Neuronal stem cell (in vitro differentiated cells): ENCODE data around the gene MRAP2.
A peak's percentile ranks its signal among the peaks of the same experiment; 100 is the strongest.
"Not testable (repeated sequence)": the region's sequence is repeated elsewhere in the genome, so short reads cannot be mapped to it uniquely, and the experiment has no call there.

Experiments
- DNase-seq: peaks from one replicate; pipeline ENCODE4 v3.0.0-alpha.2; 2013; ENCODE audit warnings: low spot score
- H2AFZ ChIP-seq: one replicate; pipeline ENCODE4 v1.6.1; 2013; ENCODE audit warnings: mild to moderate bottlenecking, low read length, inconsistent platforms
- H2AK5ac ChIP-seq: 2 replicates; pipeline ENCODE4 v1.6.1; 2013; ENCODE audit warnings: low read depth, mild to moderate bottlenecking, inconsistent platforms, low read length, moderate library complexity, mixed read lengths
- H2BK120ac ChIP-seq: 2 replicates; pipeline ENCODE4 v1.6.1; 2013; ENCODE audit warnings: low read depth, mild to moderate bottlenecking, inconsistent platforms, low read length, moderate library complexity, mixed read lengths
- H2BK12ac ChIP-seq: one replicate; pipeline ENCODE4 v1.6.1; 2013; ENCODE audit warnings: low read length, inconsistent platforms
- H2BK15ac ChIP-seq: 2 replicates; pipeline ENCODE4 v1.6.1; 2013; ENCODE audit warnings: mild to moderate bottlenecking, low read length, inconsistent platforms, mixed read lengths
- H2BK5ac ChIP-seq: one replicate; pipeline ENCODE4 v1.6.1; 2013; ENCODE audit warnings: inconsistent platforms, mild to moderate bottlenecking, low read length, moderate library complexity
- H3K14ac ChIP-seq: one replicate; pipeline ENCODE4 v1.6.1; 2013; ENCODE audit warnings: low read length, inconsistent platforms
- H3K18ac ChIP-seq: 2 replicates; pipeline ENCODE4 v1.6.1; 2013; ENCODE audit warnings: low read length, inconsistent platforms
- H3K23ac ChIP-seq: 2 replicates; pipeline ENCODE4 v1.6.1; 2013; ENCODE audit warnings: low read depth, mild to moderate bottlenecking, mixed read lengths, low read length, inconsistent platforms; ENCODE audit not compliant: poor library complexity
- H3K27ac ChIP-seq: replicated peaks from 3 replicates; pipeline ENCODE4 v1.5.1; 2013; ENCODE audit warnings: low read length, inconsistent platforms
- H3K27me3 ChIP-seq, 3 experiments: 2 replicates each; pipeline ENCODE4 v1.6.1; 2013; ENCODE audit warnings: low read length in 3 of 3, mild to moderate bottlenecking in 2 of 3, inconsistent platforms in 1 of 3, low read depth in 1 of 3, mixed read lengths in 1 of 3, moderate library complexity in 1 of 3; ENCODE audit not compliant: control insufficient read depth in 3 of 3, insufficient read depth in 3 of 3
- H3K36me3 ChIP-seq, 2 donors: replicated peaks in 1 of 2; 2 replicates each; pipeline ENCODE4 v1.6.1; 2013; ENCODE audit warnings: low read length in 2 of 2; ENCODE audit not compliant: control insufficient read depth in 2 of 2, insufficient read depth in 2 of 2
- H3K4ac ChIP-seq: 2 replicates; pipeline ENCODE4 v1.6.1; 2013; ENCODE audit warnings: inconsistent platforms, mild to moderate bottlenecking, low read length, moderate library complexity
- H3K4me1 ChIP-seq, 2 donors: 1 replicate in 1 of 2; 2 replicates in 1 of 2; pipeline ENCODE4 v1.6.1; 2013; ENCODE audit warnings: low read length in 2 of 2, low read depth in 1 of 2; ENCODE audit not compliant: control insufficient read depth in 2 of 2, insufficient read depth in 1 of 2
- H3K4me2 ChIP-seq: one replicate; pipeline ENCODE4 v1.6.1; 2013; ENCODE audit warnings: mild to moderate bottlenecking, low read length, inconsistent platforms; ENCODE audit not compliant: insufficient read depth, poor library complexity, severe bottlenecking
- H3K4me3 ChIP-seq, 2 donors: 2 replicates each; pipeline ENCODE4 v1.5.1; 2013; ENCODE audit warnings: low read length in 2 of 2, mild to moderate bottlenecking in 2 of 2, inconsistent platforms in 1 of 2, moderate library complexity in 1 of 2
- H3K79me1 ChIP-seq: one replicate; pipeline ENCODE4 v1.6.1; 2013; ENCODE audit warnings: low read depth, mild to moderate bottlenecking, inconsistent platforms, low read length, moderate library complexity
- H3K9ac ChIP-seq: one replicate; pipeline ENCODE4 v1.6.1; 2013; ENCODE audit warnings: mild to moderate bottlenecking, low read depth, low read length, inconsistent platforms; ENCODE audit not compliant: poor library complexity
- H3K9me3 ChIP-seq, 2 donors: replicated peaks in 1 of 2; 2 replicates each; pipeline versions ENCODE3 to v1.6.1; 2013; ENCODE audit warnings: low read length in 2 of 2, mild to moderate bottlenecking in 2 of 2, inconsistent platforms in 1 of 2, low read depth in 1 of 2, mixed read lengths in 1 of 2, moderate library complexity in 1 of 2; ENCODE audit not compliant: control insufficient read depth in 2 of 2, insufficient read depth in 1 of 2
- H4K8ac ChIP-seq: one replicate; pipeline ENCODE4 v1.6.1; 2013; ENCODE audit warnings: low read depth, mild to moderate bottlenecking, inconsistent platforms, low read length, moderate library complexity
- H4K91ac ChIP-seq: one replicate; pipeline ENCODE4 v1.6.1; 2013; ENCODE audit warnings: low read length, low read depth, mild to moderate bottlenecking, inconsistent platforms; ENCODE audit not compliant: poor library complexity
- WGBS, 2 donors: extraction: QIAGEN DNeasy Blood & Tissue Kit; methylation state at CpG; one replicate each; pipeline ENCODE4 v1.1.7; 2013; ENCODE audit warnings: missing lambda C conversion rate in 2 of 2, mixed read lengths in 1 of 2; ENCODE audit not compliant: insufficient read length in 2 of 2, insufficient replicate concordance in 1 of 2; ENCODE audit errors: extremely low coverage in 2 of 2; 5-methylcytosine and 5-hydroxymethylcytosine counted together

Gene MRAP2

DNA sequence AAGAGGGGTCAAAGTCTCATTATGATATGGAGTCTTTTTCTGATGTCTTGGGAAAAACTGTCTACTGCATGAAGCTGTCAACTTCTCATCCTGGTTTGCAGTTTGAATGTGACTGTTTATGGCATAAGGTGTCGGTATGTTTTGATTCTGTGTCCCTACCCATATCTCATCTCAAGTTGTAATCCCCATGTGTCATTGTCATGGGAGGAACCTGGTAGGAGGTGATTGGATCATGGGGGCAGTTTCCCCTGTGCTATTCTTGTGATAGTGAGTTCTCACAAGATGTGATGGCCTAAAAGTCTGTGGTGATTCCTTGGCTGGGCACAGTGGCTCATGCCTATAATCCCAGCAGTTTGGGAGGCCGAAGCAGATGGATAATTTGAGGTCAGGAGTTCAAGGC, 47.6 kb downstream of the MRAP2 start:
- no peak overlapping the region for H3K14ac ChIP-seq
- H3K4me2 ChIP-seq = no peak overlapping the region
- H2BK5ac ChIP-seq = no peak overlapping the region
- H4K91ac ChIP-seq = no peak overlapping the region
- no peaks in the 10 kb centered on the region for H3K36me3 ChIP-seq
- H2AK5ac ChIP-seq = peak overlapping the region; percentile 37
- peaks cover 5 to 8% of the 10 kb centered on the region in 2 donors for H3K4me1 ChIP-seq
- no peak overlapping the region for H2BK12ac ChIP-seq
- no peak overlapping the region for H2AFZ ChIP-seq
- H3K18ac ChIP-seq = no peak overlapping the region
- DNase-seq = no peak
- H2BK120ac ChIP-seq = no peak overlapping the region
- no peaks in the 10 kb centered on the region for H3K79me1 ChIP-seq
- peak overlapping the region in 1 of 2 donors; percentile 16 for H3K4me3 ChIP-seq
- no peak overlapping the region for H3K23ac ChIP-seq
- H4K8ac ChIP-seq = no peak overlapping the region
- H2BK15ac ChIP-seq = peak overlapping the region; percentile 1
- H3K4ac ChIP-seq = no peak overlapping the region
- H3K27ac ChIP-seq = no peak overlapping the region
- peaks cover 0 to 7% of the 10 kb centered on the region in 2 donors for H3K9me3 ChIP-seq
- WGBS, 2 donors = no CpG with 5 or more reads among the region's 2 CpGs
- H3K9ac ChIP-seq = no peak overlapping the region
- no peaks in the 10 kb centered on the region for H3K27me3 ChIP-seq

DNA sequence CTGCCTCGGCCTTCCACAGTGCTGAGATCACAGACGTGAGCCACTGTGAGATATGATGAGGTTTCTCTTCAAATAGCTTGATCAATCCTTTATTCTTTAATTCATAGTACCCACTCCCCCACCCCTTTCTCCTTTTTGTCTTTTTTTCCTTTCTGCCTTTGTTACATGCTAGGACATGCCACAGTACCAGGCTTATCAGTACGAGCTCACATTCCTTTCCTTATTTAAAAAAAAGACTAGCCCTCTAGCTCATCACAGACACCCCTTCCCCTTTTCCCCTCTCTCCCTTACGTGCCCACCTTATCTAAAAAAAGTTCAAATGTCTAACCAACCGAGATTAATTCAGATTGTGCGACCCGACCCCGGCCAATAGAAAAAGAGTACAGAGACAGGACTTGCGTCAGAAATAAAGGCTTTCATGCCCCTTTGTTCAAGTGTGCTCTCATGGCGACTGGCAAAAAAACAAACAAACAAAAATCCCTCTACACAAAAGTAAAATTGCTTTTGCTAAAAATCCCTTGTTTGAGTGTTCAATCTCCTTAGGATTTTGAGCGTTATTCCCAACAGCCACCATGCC, 49.2 kb downstream of the MRAP2 start:
- no peak overlapping the region for H2BK15ac ChIP-seq
- DNase-seq = peak; percentile 69
- H4K91ac ChIP-seq = no peak overlapping the region
- H2AK5ac ChIP-seq = no peak overlapping the region
- WGBS, 2 donors = no CpG with 5 or more reads among the region's 11 CpGs
- no peak overlapping the region for H3K23ac ChIP-seq
- H3K9me3 ChIP-seq = peaks cover 0 to 7% of the 10 kb centered on the region in 2 donors
- peak overlapping the region; percentile 82 for H2AFZ ChIP-seq
- H3K9ac ChIP-seq = no peak overlapping the region
- H2BK120ac ChIP-seq = no peak overlapping the region
- H3K4me2 ChIP-seq = no peak overlapping the region
- no peaks in the 10 kb centered on the region for H3K27me3 ChIP-seq
- H4K8ac ChIP-seq = no peak overlapping the region
- no peak overlapping the region for H2BK5ac ChIP-seq
- no peaks in the 10 kb centered on the region for H3K79me1 ChIP-seq
- H3K36me3 ChIP-seq = no peaks in the 10 kb centered on the region
- peak overlapping the region; percentile 71 for H3K27ac ChIP-seq
- no peak overlapping the region for H3K4me3 ChIP-seq
- no peak overlapping the region for H3K4ac ChIP-seq
- H3K14ac ChIP-seq = no peak overlapping the region
- H2BK12ac ChIP-seq = no peak overlapping the region
- H3K18ac ChIP-seq = peak overlapping the region; percentile 60
- H3K4me1 ChIP-seq = peaks cover 5 to 8% of the 10 kb centered on the region in 2 donors

- H2AFZ ChIP-seq, H4K91ac ChIP-seq, H2AK5ac ChIP-seq, H2BK120ac ChIP-seq, H3K4me1 ChIP-seq, H3K4me2 ChIP-seq, H3K9ac ChIP-seq, H3K27me3 ChIP-seq, H3K36me3 ChIP-seq, H4K8ac ChIP-seq, H3K79me1 ChIP-seq, H3K9me3 ChIP-seq, H3K27ac ChIP-seq, H2BK5ac ChIP-seq, H3K23ac ChIP-seq, H3K4me3 ChIP-seq, H3K14ac ChIP-seq, H2BK12ac ChIP-seq, H2BK15ac ChIP-seq, DNase-seq, H3K4ac ChIP-seq, H3K18ac ChIP-seq: not testable (repeated sequence)
Observed at GRCh38 chr6:84084705-84085104, 51.1 kb downstream of the MRAP2 start.

DNA sequence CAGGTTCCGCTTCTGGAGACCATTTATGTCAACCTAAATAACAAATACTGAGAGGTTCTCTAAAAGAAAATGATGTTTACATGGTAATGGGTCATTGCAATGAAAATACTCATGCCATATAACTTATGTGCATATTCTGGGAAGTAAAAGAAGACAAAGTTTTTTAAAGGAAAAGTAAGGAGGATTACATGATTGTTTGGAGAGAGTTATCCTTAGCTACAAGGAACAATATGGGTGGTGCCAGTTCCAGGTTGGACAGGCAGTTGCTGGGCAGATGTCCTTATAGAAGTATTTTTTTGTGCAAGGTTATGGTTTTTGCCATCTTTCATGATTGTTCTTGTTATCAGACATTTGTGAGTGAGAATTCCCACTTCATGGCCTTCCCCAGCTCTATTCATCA, 52.5 kb downstream of the MRAP2 start:
- Histone ChIP-seq H4K8ac (no peak overlapping the region), H2BK15ac (no peak overlapping the region), H4K91ac (no peak overlapping the region), H3K4me3 (no peak overlapping the region), H3K4me2 (no peak overlapping the region), H3K4me1 (peaks cover 2 to 4% of the 10 kb centered on the region in 2 donors), H3K27me3 (no peaks in the 10 kb centered on the region), H2BK12ac (no peak overlapping the region), H2BK120ac (no peak overlapping the region), H2BK5ac (no peak overlapping the region), H3K4ac (no peak overlapping the region), H3K9me3 (peaks cover 0 to 7% of the 10 kb centered on the region in 2 donors), H3K18ac (no peak overlapping the region), H3K79me1 (no peaks in the 10 kb centered on the region), H3K27ac (no peak overlapping the region), H3K14ac (no peak overlapping the region), H2AFZ (no peak overlapping the region), H2AK5ac (no peak overlapping the region), H3K36me3 (no peaks in the 10 kb centered on the region), H3K9ac (no peak overlapping the region), H3K23ac (no peak overlapping the region)
- WGBS, 2 donors = no CpG with 5 or more reads among the region's 1 CpG
- no peak for DNase-seq
